Colon (tissue), 2 donors: ENCODE measurements around the gene KIFAP3.

Experiments used
- FAIRE-seq: peaks from 2 replicates; lab custom pipeline; 2012; peaks lifted over from hg19 to GRCh38; lab: Jason Lieb, UNC
- donor health status: control.
- donor health status: control.

KIFAP3 gene

DNA sequence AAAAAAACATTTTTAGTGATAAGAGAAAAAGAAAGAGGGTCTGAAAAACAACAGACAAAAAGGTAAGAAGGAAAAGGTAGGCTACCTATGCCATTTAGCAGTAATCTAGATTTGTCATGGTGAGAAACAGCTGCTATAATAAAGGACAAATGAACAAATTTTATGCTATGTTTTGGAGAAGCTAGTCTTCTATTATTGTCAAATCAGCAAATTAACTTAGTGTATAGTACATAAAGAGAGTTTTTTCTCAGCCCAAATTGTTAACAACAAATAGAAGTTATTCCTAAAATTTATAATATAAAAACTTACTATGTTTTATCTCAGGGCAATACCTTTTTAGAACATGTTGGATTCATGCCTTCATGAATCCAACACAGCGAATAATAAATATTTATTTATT, 88.7 kb downstream of the KIFAP3 start:
- FAIRE-seq: no peak

DNA sequence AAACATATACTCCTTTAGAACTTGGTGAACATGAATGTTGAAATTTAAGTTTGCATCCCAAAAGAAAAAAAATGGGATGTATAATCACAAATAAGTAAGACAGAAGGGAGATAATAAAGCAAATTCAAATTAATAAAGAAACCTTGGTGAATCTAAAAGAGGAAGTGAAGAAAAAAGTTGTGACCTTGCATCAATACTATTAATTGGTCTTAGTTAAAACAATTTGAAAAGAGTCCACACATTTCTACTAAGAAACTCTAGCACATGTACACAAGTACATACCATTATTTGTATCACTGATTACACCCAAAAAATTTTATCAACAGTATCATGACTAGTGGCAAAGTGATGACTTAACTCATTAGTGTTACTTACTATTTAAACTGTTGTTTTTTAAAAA, 100.4 kb downstream of the KIFAP3 start:
- no peak for FAIRE-seq

DNA sequence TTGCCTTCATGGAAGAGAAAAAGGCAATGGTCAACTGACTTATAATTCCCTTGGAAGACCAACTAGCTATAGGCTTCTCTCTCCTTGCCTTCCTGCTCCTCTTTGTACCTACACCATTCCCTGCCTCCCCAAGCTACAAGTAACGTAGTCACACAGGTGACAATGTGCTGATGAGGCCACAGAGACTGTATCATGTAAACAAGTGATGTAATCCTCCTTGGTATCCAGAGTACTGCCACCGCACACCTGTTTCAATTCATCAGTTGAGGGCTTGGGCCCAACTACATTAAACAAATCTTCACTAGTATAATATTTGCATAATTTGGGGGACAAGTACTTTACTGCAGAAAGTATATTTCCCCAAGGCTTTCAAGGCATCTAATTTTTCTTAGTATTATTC, 104.4 kb downstream of the KIFAP3 start:
- FAIRE-seq: no peak

GRCh38 chr1:169968174-169968573, 106.3 kb downstream of the KIFAP3 start:
- no peak for FAIRE-seq

DNA sequence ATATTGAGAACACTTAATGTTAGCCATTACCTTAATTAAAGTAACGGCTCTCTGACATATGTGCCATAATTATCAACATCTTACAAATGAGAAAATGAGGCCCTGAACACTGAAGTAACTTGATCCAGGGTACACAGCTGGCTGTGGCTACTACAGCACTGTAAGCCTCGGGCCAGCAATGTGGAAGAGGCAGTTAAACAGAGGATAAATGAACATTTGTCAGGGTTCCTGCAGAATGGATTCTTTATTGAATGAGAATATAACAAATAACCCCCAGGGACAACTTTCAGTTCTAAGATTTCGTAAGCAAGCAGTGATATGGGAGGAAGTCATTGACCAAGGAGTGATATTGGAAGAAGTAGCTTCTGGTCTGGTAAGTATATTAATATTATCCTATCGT, 110.3 kb downstream of the KIFAP3 start:
- no peak for FAIRE-seq

GRCh38 chr1:169959686-169960085, 114.8 kb downstream of the KIFAP3 start:
- no peak for FAIRE-seq

DNA sequence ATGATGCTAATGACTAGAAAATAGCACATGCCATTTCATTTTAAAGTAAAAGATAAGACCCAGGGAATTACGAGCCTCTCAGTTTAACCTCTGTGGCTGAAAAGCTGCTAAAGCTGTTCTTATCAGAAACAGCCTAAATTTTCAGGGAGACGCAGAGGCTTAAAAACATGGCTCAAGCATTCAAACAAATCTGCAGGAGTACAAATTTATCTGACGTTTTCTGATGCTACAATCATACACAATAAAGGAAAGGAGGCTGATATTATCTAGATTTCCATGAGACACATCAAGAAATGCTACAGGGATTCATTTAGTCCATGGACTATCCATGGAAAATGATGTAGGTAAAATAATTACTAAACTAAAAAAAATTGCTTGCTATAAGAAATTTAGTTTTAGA, 115.5 kb downstream of the KIFAP3 start:
- no peak for FAIRE-seq

DNA sequence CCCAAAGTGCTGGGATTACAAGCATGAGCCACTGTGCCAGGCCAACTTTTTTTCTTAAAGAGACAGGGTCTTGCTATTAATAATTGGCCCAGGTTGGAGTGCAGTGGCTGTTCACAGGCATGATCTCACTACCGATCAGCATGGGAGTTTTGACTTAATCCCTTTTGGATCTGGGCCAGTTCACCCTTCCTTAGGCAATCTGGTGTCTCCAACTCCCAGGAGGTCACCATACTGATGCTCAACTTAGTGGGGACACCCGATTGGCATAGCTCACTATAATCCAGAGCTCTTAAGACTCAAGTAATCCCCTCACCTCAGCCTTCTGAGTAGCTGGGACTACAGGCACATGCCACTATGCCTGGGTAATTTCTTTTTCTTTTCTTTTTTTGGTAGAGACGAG, 116.6 kb downstream of the KIFAP3 start:
- no peak for FAIRE-seq

DNA sequence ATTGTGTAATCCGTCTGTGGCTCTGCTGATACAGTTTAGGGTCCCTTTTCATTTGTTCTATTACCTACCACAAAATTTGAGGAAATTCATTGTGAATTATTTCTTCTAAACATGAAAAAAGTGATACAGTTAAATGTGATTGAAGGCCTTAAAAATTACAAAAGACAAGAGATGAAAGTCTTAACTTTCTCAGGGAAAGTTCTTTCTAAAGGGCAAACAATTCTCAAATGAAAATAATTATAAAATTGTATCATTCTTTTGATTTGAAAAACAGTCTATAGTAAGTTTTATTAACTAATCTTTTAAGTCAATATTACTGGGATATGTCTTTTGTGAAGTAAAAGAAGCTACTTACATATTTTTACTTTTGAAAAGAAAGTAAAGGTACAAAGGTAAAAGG, 123.4 kb downstream of the KIFAP3 start:
- peak; percentile 47 for FAIRE-seq

GRCh38 chr1:169949139-169949538, 125.4 kb downstream of the KIFAP3 start:
- no peak for FAIRE-seq

- FAIRE-seq: no peak
Observed at GRCh38 chr1:169946206-169946605, 128.3 kb downstream of the KIFAP3 start.

DNA sequence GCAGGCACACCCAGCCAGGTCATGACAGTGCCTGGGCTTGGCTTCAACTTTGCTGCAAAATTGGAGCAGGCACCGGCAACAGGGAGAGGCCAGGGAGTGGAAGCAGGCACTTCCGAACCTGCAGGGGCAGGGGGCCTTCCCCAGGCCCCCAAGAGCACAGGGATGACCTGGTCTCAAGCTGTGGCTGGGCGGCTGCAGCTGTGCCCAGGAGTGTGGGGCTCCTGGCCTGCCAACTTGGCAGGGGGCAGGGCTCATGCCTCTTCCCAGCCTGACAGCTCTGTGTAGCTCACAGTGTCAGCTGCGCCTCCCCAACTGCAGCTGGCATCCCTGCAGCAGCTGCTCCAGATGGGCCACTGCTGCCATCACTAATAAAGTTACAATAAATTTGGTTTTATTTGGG, 129.3 kb downstream of the KIFAP3 start:
- FAIRE-seq: no peak

DNA sequence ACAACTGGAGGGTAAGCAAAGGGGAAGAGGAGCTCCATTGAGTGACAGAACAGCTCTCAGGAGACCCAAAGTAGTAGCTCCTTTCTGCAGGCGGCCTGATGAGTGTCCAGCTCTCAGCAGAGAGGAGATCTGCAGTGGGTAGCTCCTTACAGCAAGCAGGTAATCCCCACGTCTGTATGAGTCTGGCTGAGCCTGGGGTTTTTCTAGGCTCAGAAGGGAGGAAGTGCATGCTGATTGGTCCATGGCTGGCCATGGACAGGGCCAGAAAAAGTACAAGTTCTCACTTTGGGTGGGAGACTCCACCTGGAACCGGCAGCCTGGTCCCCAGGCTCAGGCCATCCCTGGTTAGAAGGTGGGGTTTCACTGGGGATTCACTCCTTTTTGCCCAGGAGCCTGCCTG, 129.9 kb downstream of the KIFAP3 start:
- FAIRE-seq: no peak

DNA sequence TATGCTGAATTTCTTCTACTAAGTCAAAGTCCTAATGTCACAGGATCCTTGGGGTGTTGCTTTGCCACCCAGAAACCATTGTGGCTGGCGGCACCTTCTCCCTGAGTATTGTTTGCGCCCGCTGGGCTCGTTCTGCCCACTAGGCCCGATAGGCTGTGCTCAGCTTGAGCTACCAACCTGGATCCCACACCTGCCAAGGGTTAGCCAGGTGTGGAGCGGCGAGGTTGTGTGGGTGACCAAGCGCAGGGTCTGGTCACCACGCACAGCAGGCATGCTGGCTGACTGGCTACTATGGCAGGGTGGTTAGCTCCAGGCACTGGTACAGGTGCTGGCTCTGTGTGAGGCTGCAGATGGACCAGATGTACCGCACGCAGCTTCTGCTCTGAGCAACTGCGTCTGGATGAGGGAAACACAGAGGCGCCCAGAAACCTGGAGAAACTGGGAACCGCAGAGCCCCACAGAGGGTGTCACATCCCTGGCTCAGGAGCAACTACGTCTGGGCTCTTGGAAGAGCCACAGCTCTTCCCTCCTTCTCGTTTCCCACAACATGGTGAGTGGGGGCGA, 130.4 kb downstream of the KIFAP3 start:
- FAIRE-seq: no peak

DNA sequence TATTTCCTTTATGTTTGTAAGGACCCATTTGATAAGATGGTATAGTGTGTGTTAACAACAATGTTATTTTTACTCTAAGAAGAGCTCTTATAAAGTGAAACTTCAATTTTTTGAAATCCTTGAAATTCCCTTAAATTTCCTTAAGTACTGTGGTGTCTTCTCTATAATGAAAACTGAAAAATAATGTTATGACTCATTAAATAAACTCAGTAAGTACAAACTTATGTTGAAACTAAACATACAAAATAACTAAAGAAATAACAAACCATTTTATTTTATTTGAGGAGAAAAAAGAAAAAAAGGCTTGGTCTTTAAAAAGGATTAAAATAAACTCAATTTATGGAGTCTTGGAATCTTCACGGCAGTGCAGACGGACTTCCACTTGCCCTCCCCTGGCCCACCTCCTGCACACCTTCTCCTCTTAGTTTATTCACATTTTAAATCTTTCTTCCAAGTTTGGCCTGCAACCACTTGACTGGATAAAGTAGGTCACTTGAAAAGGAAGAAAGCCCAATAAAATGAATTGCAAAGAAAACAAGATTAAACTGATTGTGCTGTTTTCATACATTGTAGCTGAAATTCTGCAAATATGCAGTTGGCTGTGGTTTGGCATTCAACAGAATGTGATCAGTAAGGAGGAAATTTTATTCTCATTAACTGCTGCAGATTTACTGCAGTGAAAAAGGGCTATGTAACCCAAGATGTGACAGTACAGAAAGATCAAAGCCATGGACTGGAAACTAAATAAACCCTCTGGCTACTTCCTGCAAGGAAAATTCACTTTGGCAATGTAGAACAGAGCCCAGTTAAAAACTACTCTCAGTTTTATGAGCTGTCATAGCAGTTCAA, 132.3 kb downstream of the KIFAP3 start:
- FAIRE-seq: no peak

- FAIRE-seq: no peak
Observed at GRCh38 chr1:169933984-169934725, 140.3 kb downstream of the KIFAP3 start.

- FAIRE-seq: no peak
Observed at GRCh38 chr1:169931795-169932231, 142.7 kb downstream of the KIFAP3 start.

GRCh38 chr1:169929210-169929526, 145.3 kb downstream of the KIFAP3 start:
- FAIRE-seq: no peak

GRCh38 chr1:169928438-169929209, 145.9 kb downstream of the KIFAP3 start:
- peak; percentile 87 for FAIRE-seq

DNA sequence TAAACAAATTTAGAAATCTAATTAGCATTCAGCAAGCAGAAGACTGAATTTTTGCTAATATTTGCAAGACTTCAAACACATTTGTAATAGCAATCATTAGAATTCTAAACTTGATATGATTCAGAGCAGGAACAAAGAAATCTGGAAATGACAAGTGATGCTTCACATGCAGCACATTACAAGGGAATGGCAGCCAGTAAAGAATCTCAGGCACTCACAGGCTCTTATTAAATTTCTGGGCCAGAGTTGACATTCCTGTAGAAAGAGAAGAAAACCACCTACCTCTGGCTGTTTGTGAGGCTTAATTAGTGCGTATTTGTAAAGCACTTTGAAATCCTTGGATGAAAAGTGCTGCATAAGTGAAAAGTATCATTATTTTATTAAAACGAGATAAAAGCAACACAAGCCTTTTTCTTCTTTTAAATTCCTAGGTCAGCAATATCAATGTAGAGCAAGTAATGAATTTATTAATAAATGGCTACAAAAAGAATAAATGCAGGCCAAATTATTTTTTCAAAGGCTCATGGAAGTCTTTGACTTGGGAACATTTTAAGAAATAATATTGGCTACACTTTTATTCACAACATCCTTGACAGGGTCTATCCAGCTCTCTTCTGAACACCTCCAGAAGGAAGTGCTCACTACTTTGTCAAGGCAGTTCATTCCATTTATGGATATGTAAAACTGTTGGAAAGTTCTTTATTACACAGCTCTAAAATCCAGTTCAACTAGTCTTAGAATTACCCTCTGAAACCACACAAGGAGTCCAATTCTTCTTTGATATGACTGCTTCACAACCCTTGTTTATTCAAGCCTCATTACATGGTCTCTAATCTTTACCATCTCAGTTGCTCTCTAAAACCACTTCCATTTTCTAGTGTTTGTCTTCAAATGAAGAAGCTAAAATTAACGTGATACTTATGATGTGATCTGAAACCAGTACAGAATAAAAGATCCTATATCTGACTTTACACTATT, 148.7 kb downstream of the KIFAP3 start:
- FAIRE-seq: no peak

DNA sequence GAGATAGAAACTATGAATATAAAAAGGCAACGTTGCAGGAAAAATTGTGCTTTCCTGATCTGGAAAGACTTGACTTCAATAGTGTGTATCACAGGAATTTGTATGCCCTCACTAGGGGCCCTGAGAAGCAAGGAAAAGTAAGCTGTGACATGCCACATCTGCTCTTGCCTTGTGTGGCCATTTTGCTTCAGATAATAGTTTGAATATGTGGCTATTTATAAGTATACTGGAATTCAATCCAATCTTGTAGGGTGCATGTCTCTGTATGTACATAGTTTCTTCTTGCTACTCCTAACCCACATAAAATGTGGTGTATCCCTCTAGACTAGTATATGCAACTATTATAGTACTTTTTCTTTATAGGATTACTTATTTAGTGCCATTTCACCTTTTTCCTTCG, 149.7 kb downstream of the KIFAP3 start:
- no peak for FAIRE-seq
